Measurements from ENCODE around the gene TUBB1. TPM values are rescaled to one million over a fixed set of nuclear protein-coding genes. Genes with fewer than 3 reads are reported as not detected.
A peak's percentile ranks its signal among the peaks of the same experiment; 100 is the strongest.

TUBB1 gene
- total and polyA plus RNA-seq, 2 of the 13 experiments (the other 11 are each of a cell fraction or from before 2014, with no cell fraction given): 0.11 to 57.6 TPM

GRCh38 chr20:59032023-59032712 is 12.9 kb downstream of the TUBB1 start, which contains the start of gene ATP5F1E (continued):
- TF ChIP-seq AHDC1 (CRISPR knock-in tag; IDR thresholded peaks at IDR 0.05; ENCODE audit: borderline replicate concordance): peak; percentile 67
- peak; percentile 91 for TF ChIP-seq ZNF564 (CRISPR knock-in tag; IDR thresholded peaks at IDR 0.05)
- TF ChIP-seq HOXA5 (CRISPR knock-in tag; IDR thresholded peaks at IDR 0.05): peak; percentile 84
- TF ChIP-seq ZBTB46 (CRISPR knock-in tag; IDR thresholded peaks at IDR 0.05; ENCODE audit: borderline replicate concordance): no peak
- no peak for TF ChIP-seq SRF (IDR thresholded peaks at IDR 0.05; ENCODE audit: low read depth, low read length)
- peak; percentile 67; the same call in 1 of the 2 replicates for TF ChIP-seq GATAD2A (CRISPR knock-in tag; IDR thresholded peaks at IDR 0.05)
- peak; percentile 88; the same call in 1 of the 2 replicates for TF ChIP-seq ZNF34 (CRISPR knock-in tag; IDR thresholded peaks at IDR 0.05; ENCODE audit: borderline replicate concordance)
- TF ChIP-seq DMAP1 (CRISPR knock-in tag; IDR thresholded peaks at IDR 0.05): peak; percentile 96
- TF ChIP-seq ZNF383 (CRISPR knock-in tag; IDR thresholded peaks at IDR 0.05; ENCODE audit: borderline replicate concordance): no peak
- peak; percentile 84 for TF ChIP-seq ZBTB43 (CRISPR knock-in tag; conservative IDR thresholded peaks at IDR 0.05)
- TF ChIP-seq KLF13 (CRISPR knock-in tag; IDR thresholded peaks at IDR 0.05): peak; percentile 96
- no peak; the same call in 1 of the 2 replicates for TF ChIP-seq ZNF230 (CRISPR knock-in tag; IDR thresholded peaks at IDR 0.05)
- peak; percentile 86 for TF ChIP-seq ZBTB4 (CRISPR knock-in tag; IDR thresholded peaks at IDR 0.05; ENCODE audit: borderline replicate concordance)
- 0 out of 2 replicates have a peak, but pooled peaks have one; percentile 38 for TF ChIP-seq BHLHE40 (IDR thresholded peaks at IDR 0.05; ENCODE audit: low read length)
- TF ChIP-seq HHEX (CRISPR knock-in tag; IDR thresholded peaks at IDR 0.05): 0 out of 2 replicates have a peak, but pooled peaks have one; percentile 23
- TF ChIP-seq NONO (IDR thresholded peaks at IDR 0.05): no peak
- peak; percentile 95 for TF ChIP-seq NONO (CRISPR knock-in tag; conservative IDR thresholded peaks at IDR 0.05)
- peak; percentile 96 for TF ChIP-seq ZNF713 (CRISPR knock-in tag; IDR thresholded peaks at IDR 0.05)
- no peak for TF ChIP-seq ZNF562 (CRISPR knock-in tag; IDR thresholded peaks at IDR 0.05; ENCODE audit: borderline replicate concordance)
